Lower lobe of right lung (tissue), 2 donors: ENCODE results near the gene C3orf18. TPM values are rescaled to one million over a fixed set of nuclear protein-coding genes. Genes with fewer than 3 reads are reported as not detected.

ENCODE experiments used
- ATAC-seq, 2 donors: fragments of 200-7000 bp; cut with Tn5 transposase; one replicate each; pipeline ENCODE4 v1.9.1; 2020 to 2022; ENCODE audit warnings: mild to moderate bottlenecking in 2 of 2, moderate library complexity in 2 of 2
- DNase-seq: peaks from one replicate; pipeline ENCODE4 v3.0.0-alpha.2; 2020
- H3K27ac ChIP-seq: fragments of 200-600 bp; one replicate; pipeline ENCODE4 v1.8.0; 2022
- H3K27me3 ChIP-seq: fragments of 200-600 bp; one replicate; pipeline ENCODE4 v1.8.0; 2022; ENCODE audit warnings: low read depth
- H3K36me3 ChIP-seq: fragments of 200-600 bp; one replicate; pipeline ENCODE4 v1.8.0; 2022; ENCODE audit warnings: mild to moderate bottlenecking
- H3K4me1 ChIP-seq: fragments of 200-600 bp; one replicate; pipeline ENCODE4 v1.8.0; 2022
- H3K4me3 ChIP-seq: fragments of 200-600 bp; one replicate; pipeline ENCODE4 v1.8.0; 2022; ENCODE audit warnings: mild to moderate bottlenecking
- H3K9me3 ChIP-seq: fragments of 200-600 bp; one replicate; pipeline ENCODE4 v1.8.0; 2022
- CTCF ChIP-seq: fragments of 200-600 bp; IDR thresholded peaks from one replicate; pipeline ENCODE4 v1.8.0; 2022; ENCODE audit warnings: antibody characterized with exemption, mild to moderate bottlenecking
- intact Hi-C: fragments of 100-400 bp; cut with DNase I; formaldehyde crosslinking; loops from one replicate; pipeline ENCODE4 v1.11.0; 2022
- total RNA-seq: library from RNA; stranded (reverse); fragmentation: NEBNext Ultra II Directional; extraction: Animal tissue kit (Norgen Biotek cat#: 25700); gene quantifications from one replicate; pipeline ENCODE4 v1.2.1, GENCODE V29; 2021
- donor health status: DM: no; HTN: yes; CAD: no; lungs with severe emphysema.

The C3orf18 gene
- total RNA-seq, 1 donor from 2014 or later = 6.7 TPM

GRCh38 chr3:50609071-50609762 lies 41.7 kb upstream of the C3orf18 start:
- Histone ChIP-seq H3K9me3 (no peaks in the 10 kb centered on the region), H3K36me3 (peaks cover 40% of the 10 kb centered on the region), H3K4me1 (peaks cover 90% of the 10 kb centered on the region), H3K27me3 (no peaks in the 10 kb centered on the region), H3K27ac (peak overlapping the region; percentile 91), H3K4me3 (peak overlapping the region; percentile 83)
- intact Hi-C loops = no loop called here
- DNase-seq (no peak), ATAC-seq (no peak)
- TF ChIP-seq CTCF = no peak

GRCh38 chr3:50608278-50608677 lies 40.7 kb upstream of the C3orf18 start:
- TF ChIP-seq CTCF = no peak
- H3K4me3 ChIP-seq = peak overlapping the region; percentile 83
- peaks cover 45% of the 10 kb centered on the region for H3K36me3 ChIP-seq
- intact Hi-C loops = no loop called here
- no peaks in the 10 kb centered on the region for H3K9me3 ChIP-seq
- ATAC-seq (no peak), DNase-seq (no peak)
- H3K27ac ChIP-seq = peak overlapping the region; percentile 91
- no peaks in the 10 kb centered on the region for H3K27me3 ChIP-seq
- H3K4me1 ChIP-seq = peaks cover 91% of the 10 kb centered on the region

- H3K27ac ChIP-seq = peak overlapping the region; percentile 91
- peak; percentile 44 for DNase-seq
- intact Hi-C loops = no loop called here
- H3K27me3 ChIP-seq = no peaks in the 10 kb centered on the region
- no peak for TF ChIP-seq CTCF
- peaks cover 91% of the 10 kb centered on the region for H3K4me1 ChIP-seq
- ATAC-seq = no peak
- peaks cover 45% of the 10 kb centered on the region for H3K36me3 ChIP-seq
- no peaks in the 10 kb centered on the region for H3K9me3 ChIP-seq
- peak overlapping the region; percentile 83 for H3K4me3 ChIP-seq
Measured at GRCh38 chr3:50607271-50608091, 39.9 kb upstream of the C3orf18 start.

- no peaks in the 10 kb centered on the region for H3K27me3 ChIP-seq
- ATAC-seq (no peak), DNase-seq (peak; percentile 42)
- peaks cover 45% of the 10 kb centered on the region for H3K36me3 ChIP-seq
- intact Hi-C loops = no loop called here
- peak overlapping the region; percentile 91 for H3K27ac ChIP-seq
- peak overlapping the region; percentile 83 for H3K4me3 ChIP-seq
- TF ChIP-seq CTCF = no peak
- peaks cover 96% of the 10 kb centered on the region for H3K4me1 ChIP-seq
- H3K9me3 ChIP-seq = no peaks in the 10 kb centered on the region
Measured at GRCh38 chr3:50606596-50606995, 39.0 kb upstream of the C3orf18 start.

- Histone ChIP-seq H3K27ac (peak overlapping the region; percentile 91), H3K36me3 (peaks cover 45% of the 10 kb centered on the region), H3K4me1 (peaks cover 99% of the 10 kb centered on the region), H3K4me3 (peak overlapping the region; percentile 83), H3K9me3 (no peaks in the 10 kb centered on the region), H3K27me3 (no peaks in the 10 kb centered on the region)
- intact Hi-C loops = no loop called here
- peak in 1 of 2 donors; percentile 1 for ATAC-seq
- DNase-seq = peak; percentile 48
- no peak for TF ChIP-seq CTCF
Measured at GRCh38 chr3:50605901-50606326, 38.4 kb upstream of the C3orf18 start.
